ENCODE measurements around the gene CHCHD3. TPM values are rescaled to one million over a fixed set of nuclear protein-coding genes. Genes with fewer than 3 reads are reported as not detected.

CHCHD3 gene
- total RNA-seq, 4 donors from 2014 or later = 40.6 to 66.6 (median 48.1) TPM

GRCh38 chr7:132828502-132828901, 253.4 kb downstream of the CHCHD3 start:
- no peaks in the 10 kb centered on the region for H3K4me1 ChIP-seq
- H3K27me3 ChIP-seq = no peaks in the 10 kb centered on the region
- TF ChIP-seq EP300 (IDR thresholded peaks at IDR 0.05) = no peak
- TF ChIP-seq POLR2A (IDR thresholded peaks at IDR 0.05) = no peak
- TF ChIP-seq CTCF (IDR thresholded peaks at IDR 0.05) = no peak
- H3K27ac ChIP-seq = no peak overlapping the region
- DNase-seq (ENCODE audit: low spot score in 2 of 2) = no peak
- H3K36me3 ChIP-seq = no peaks in the 10 kb centered on the region
- no peak overlapping the region for H3K4me3 ChIP-seq
- no peaks in the 10 kb centered on the region for H3K9me3 ChIP-seq

GRCh38 chr7:132825932-132826835, 255.7 kb downstream of the CHCHD3 start:
- Histone ChIP-seq H3K9me3 (no peaks in the 10 kb centered on the region), H3K4me1 (no peaks in the 10 kb centered on the region), H3K27ac (no peak overlapping the region), H3K4me3 (no peak overlapping the region), H3K36me3 (no peaks in the 10 kb centered on the region), H3K27me3 (no peaks in the 10 kb centered on the region)
- TF ChIP-seq EP300 (IDR thresholded peaks at IDR 0.05) = no peak
- no peak for DNase-seq (ENCODE audit: low spot score in 2 of 2)
- WGBS, 2 donors = 78% methylated on average over 6 of the region's 6 CpGs

GRCh38 chr7:132825222-132825621, 256.7 kb downstream of the CHCHD3 start:
- H3K36me3 ChIP-seq = no peaks in the 10 kb centered on the region

GRCh38 chr7:132819648-132820047, 262.2 kb downstream of the CHCHD3 start:
- WGBS, 2 donors = 94 to 97% methylated on average over 7 of the region's 7 CpGs
- no peak overlapping the region for H3K4me3 ChIP-seq
- TF ChIP-seq EP300 (IDR thresholded peaks at IDR 0.05) (no peak), POLR2A (IDR thresholded peaks at IDR 0.05) (no peak), CTCF (IDR thresholded peaks at IDR 0.05) (no peak)
- no peak overlapping the region for H3K27ac ChIP-seq
- H3K36me3 ChIP-seq = no peaks in the 10 kb centered on the region
- no peaks in the 10 kb centered on the region for H3K4me1 ChIP-seq
- H3K9me3 ChIP-seq = no peaks in the 10 kb centered on the region
- no peak for DNase-seq (ENCODE audit: low spot score in 2 of 2)
- no peaks in the 10 kb centered on the region for H3K27me3 ChIP-seq

More at GRCh38 chr7:132825222-132825621, 256.7 kb downstream of the CHCHD3 start:
- WGBS, 2 donors = 96 to 97% methylated on average over 2 of the region's 2 CpGs
- no peak overlapping the region for H3K27ac ChIP-seq
- H3K4me3 ChIP-seq = no peak overlapping the region
- no peaks in the 10 kb centered on the region for H3K27me3 ChIP-seq
- DNase-seq (ENCODE audit: low spot score in 2 of 2) = no peak
- no peaks in the 10 kb centered on the region for H3K9me3 ChIP-seq
- TF ChIP-seq EP300 (IDR thresholded peaks at IDR 0.05) = no peak
- no peak for TF ChIP-seq POLR2A (IDR thresholded peaks at IDR 0.05)
- no peak for TF ChIP-seq CTCF (IDR thresholded peaks at IDR 0.05)
- H3K4me1 ChIP-seq = no peaks in the 10 kb centered on the region

- Histone ChIP-seq H3K27ac (no peak overlapping the region), H3K4me3 (no peak overlapping the region), H3K4me1 (no peaks in the 10 kb centered on the region), H3K27me3 (no peaks in the 10 kb centered on the region), H3K9me3 (no peaks in the 10 kb centered on the region), H3K36me3 (no peaks in the 10 kb centered on the region)
- no peak for TF ChIP-seq POLR2A (IDR thresholded peaks at IDR 0.05)
- WGBS, 2 donors = 84 to 85% methylated on average over 5 of the region's 5 CpGs
- no peak for DNase-seq (ENCODE audit: low spot score in 2 of 2)
These were observed 263.9 kb downstream of the CHCHD3 start for GRCh38 chr7:132817949-132818348.

- H3K27me3 ChIP-seq = no peaks in the 10 kb centered on the region
- no peak overlapping the region for H3K27ac ChIP-seq
- 69 to 73% methylated on average over 6 of the region's 6 CpGs for WGBS, 2 donors
- TF ChIP-seq EP300 (IDR thresholded peaks at IDR 0.05) = no peak
- TF ChIP-seq CTCF (IDR thresholded peaks at IDR 0.05) = no peak
- TF ChIP-seq POLR2A (IDR thresholded peaks at IDR 0.05) = no peak
- no peak for DNase-seq (ENCODE audit: low spot score in 2 of 2)
- no peaks in the 10 kb centered on the region for H3K36me3 ChIP-seq
- H3K4me1 ChIP-seq = no peaks in the 10 kb centered on the region
- no peaks in the 10 kb centered on the region for H3K9me3 ChIP-seq
- no peak overlapping the region for H3K4me3 ChIP-seq
These were observed 266.1 kb downstream of the CHCHD3 start for GRCh38 chr7:132815696-132816311.

Data from tibial nerve (tissue), 4 donors.